A673 (cell line): ENCODE data around the gene MEX3D. TPM values are rescaled to one million over a fixed set of nuclear protein-coding genes. Genes with fewer than 3 reads are reported as not detected.

Experiments used
- BruUV-seq: library from RNA; stranded (reverse); fragments of 400-500 nt; replicated peaks from 2 replicates; lab custom pipeline; 2021; lab: Mats Ljungman, UMichigan
- CTCF ChIA-PET: fragments of 300-600 bp; sonication (Branson Sonifier 250); formaldehyde crosslinking; loops from one replicate; lab custom pipeline; 2022; ENCODE audit warnings: antibody characterized with exemption; lab: Charles Lee
- POLR2A ChIA-PET: fragments of 300-600 bp; sonication (Branson Sonifier 250); formaldehyde crosslinking; loops from one replicate; lab custom pipeline; 2022; ENCODE audit warnings: antibody characterized with exemption; ENCODE audit not compliant: low non-redundant PET; lab: Charles Lee
- DNase-seq: peaks from one replicate; pipeline ENCODE4 v3.0.0-alpha.2; 2015; ENCODE audit warnings: low spot score
- H3K27ac ChIP-seq: fragments of 200-600 bp; sonication (generic); 2 replicates; pipeline ENCODE4 v1.5.1; 2016; ENCODE audit warnings: mixed run types, low read depth, mild to moderate bottlenecking, mixed read lengths, antibody characterized with exemption, low read length; ENCODE audit not compliant: poor library complexity, severe bottlenecking
- H3K27me3 ChIP-seq: fragments of 200-600 bp; sonication (generic); replicated peaks from 2 replicates; pipeline ENCODE4 v1.6.1; 2017; ENCODE audit warnings: mixed run types, low read depth, mild to moderate bottlenecking, mixed read lengths, antibody characterized with exemption, low read length; ENCODE audit not compliant: insufficient read depth, poor library complexity
- H3K36me3 ChIP-seq: fragments of 200-600 bp; sonication (generic); 2 replicates; pipeline ENCODE4 v1.6.1; 2016; ENCODE audit warnings: mixed run types, mild to moderate bottlenecking, mixed read lengths, antibody characterized with exemption, low read length; ENCODE audit not compliant: insufficient read depth, poor library complexity, severe bottlenecking
- H3K4me1 ChIP-seq: fragments of 200-600 bp; sonication (generic); 2 replicates; pipeline ENCODE4 v1.6.1; 2017; ENCODE audit warnings: mixed run types, mild to moderate bottlenecking, mixed read lengths, antibody characterized with exemption, low read length; ENCODE audit not compliant: insufficient read depth, poor library complexity, severe bottlenecking
- H3K4me3 ChIP-seq: fragments of 200-600 bp; sonication (generic); 2 replicates; pipeline ENCODE4 v1.5.1; 2016; ENCODE audit warnings: low read depth, mixed run types, mild to moderate bottlenecking, mixed read lengths, low read length; ENCODE audit not compliant: poor library complexity, severe bottlenecking
- H3K9me3 ChIP-seq: fragments of 200-600 bp; sonication (generic); 2 replicates; pipeline ENCODE4 v1.6.1; 2016; ENCODE audit warnings: mixed run types, low read depth, mild to moderate bottlenecking, mixed read lengths, antibody characterized with exemption, low read length; ENCODE audit not compliant: poor library complexity, severe bottlenecking
- CTCF ChIP-seq: fragments of 300-800, 200-600 bp; sonication (generic); conservative IDR thresholded peaks from 2 replicates; pipeline ENCODE4 v1.5.1; 2017; ENCODE audit warnings: low read depth, mild to moderate bottlenecking, antibody characterized with exemption, low read length, moderate library complexity, mixed read lengths
- EZH2 ChIP-seq: fragments of 200-600 bp; sonication (generic); IDR thresholded peaks from 2 replicates; pipeline ENCODE4 v1.6.1; 2017; ENCODE audit warnings: borderline replicate concordance, low read depth, mild to moderate bottlenecking, mixed read lengths, antibody characterized with exemption, low read length; ENCODE audit not compliant: poor library complexity, severe bottlenecking
- intact Hi-C: fragments of 100-400 bp; cut with micrococcal nuclease; formaldehyde crosslinking; loops from one replicate; pipeline ENCODE4 v1.10.0; 2022; ENCODE audit not compliant: unreplicated experiment
- total RNA-seq: library from RNA; stranded (reverse); gene quantifications from 2 replicates; pipeline ENCODE4 v1.2.3, GENCODE V29; 2021

Gene MEX3D
- total RNA-seq, 1 experiment from 2014 or later = 60.0 TPM

GRCh38 chr19:1591421-1592023, 23.4 kb upstream of the MEX3D start:
- intact Hi-C loops = loop anchor here (10.0 kb wide), 1 partner anchor 317 kb away; the partner anchor contains the start of gene FAM174C
- DNase-seq = peak; percentile 36
- TF ChIP-seq EZH2 (no peak), CTCF (no peak)
- Histone ChIP-seq H3K36me3 (peaks cover 4% of the 10 kb centered on the region), H3K9me3 (no peaks in the 10 kb centered on the region), H3K4me3 (peak overlapping the region; percentile 100), H3K27me3 (no peaks in the 10 kb centered on the region), H3K4me1 (peaks cover 10% of the 10 kb centered on the region), H3K27ac (peak overlapping the region; percentile 100)
- POLR2A ChIA-PET = no interaction called here
- TSS peak; percentile 61 for BruUV-seq
- CTCF ChIA-PET = interaction anchor here (1.3 kb wide), 1 partner anchor 45 kb away, joined by 6 read pairs; no protein-coding TSS in a partner anchor

- ChIA-PET POLR2A (no interaction called here), CTCF (interaction anchor here (1.3 kb wide), 1 partner anchor 45 kb away, joined by 6 read pairs; no protein-coding TSS in a partner anchor)
- BruUV-seq = no TSS peak
- Histone ChIP-seq H3K27me3 (no peaks in the 10 kb centered on the region), H3K27ac (peak overlapping the region; percentile 100), H3K36me3 (peaks cover 8% of the 10 kb centered on the region), H3K4me3 (peak overlapping the region; percentile 100), H3K9me3 (no peaks in the 10 kb centered on the region), H3K4me1 (peaks cover 10% of the 10 kb centered on the region)
- peak; percentile 59 for DNase-seq
- intact Hi-C loops = loop anchor here (10.0 kb wide), 1 partner anchor 316 kb away; the partner anchor contains the start of gene FAM174C
- TF ChIP-seq EZH2 (no peak), CTCF (peak; percentile 37)
Measured at GRCh38 chr19:1590641-1591397, 22.7 kb upstream of the MEX3D start.

- Histone ChIP-seq H3K4me1 (peaks cover 10% of the 10 kb centered on the region), H3K27me3 (no peaks in the 10 kb centered on the region), H3K36me3 (peaks cover 20% of the 10 kb centered on the region), H3K9me3 (no peaks in the 10 kb centered on the region), H3K4me3 (no peak overlapping the region), H3K27ac (peak overlapping the region; percentile 42)
- intact Hi-C loops = no loop called here
- TF ChIP-seq CTCF (no peak), EZH2 (no peak)
- POLR2A ChIA-PET = interaction anchor here (0.6 kb wide), 1 partner anchor 9 kb away, joined by 4 read pairs; no protein-coding TSS in a partner anchor
- DNase-seq = no peak
- no TSS peak for BruUV-seq
- CTCF ChIA-PET = no interaction called here
Measured at GRCh38 chr19:1587872-1588271, 19.7 kb upstream of the MEX3D start.
